Activated naive CD8-positive, alpha-beta T cell treated with anti-CD3 and anti-CD28 coated beads for 36 hours (primary cell): ENCODE measurements around the gene CBX6. TPM values are rescaled to one million over a fixed set of nuclear protein-coding genes. Genes with fewer than 3 reads are reported as not detected.
"Not testable (repeated sequence)": the region's sequence is repeated elsewhere in the genome, so short reads cannot be mapped to it uniquely, and the experiment has no call there.

Experiments used
- DNase-seq: peaks from one replicate; pipeline ENCODE4 v3.0.0; 2021
- H3K27ac Mint-ChIP-seq: one replicate; pipeline ENCODE4 v1.8.0; 2022; ENCODE audit warnings: mild to moderate bottlenecking, moderate library complexity, mixed read lengths
- H3K27me3 Mint-ChIP-seq: one replicate; pipeline ENCODE4 v1.8.0; 2022; ENCODE audit warnings: mild to moderate bottlenecking, mixed read lengths
- H3K36me3 Mint-ChIP-seq: one replicate; pipeline ENCODE4 v1.8.0; 2021; ENCODE audit warnings: mild to moderate bottlenecking, mixed read lengths
- H3K4me1 Mint-ChIP-seq: one replicate; pipeline ENCODE4 v1.8.0; 2021; ENCODE audit warnings: mixed read lengths
- H3K4me3 Mint-ChIP-seq: one replicate; pipeline ENCODE4 v1.8.0; 2022; ENCODE audit warnings: mild to moderate bottlenecking, moderate library complexity, mixed read lengths
- H3K9me3 Mint-ChIP-seq: one replicate; pipeline ENCODE4 v1.8.0; 2022; ENCODE audit warnings: mixed read lengths
- total RNA-seq, 2 experiments: library from RNA; stranded (reverse); gene quantifications; one replicate each; pipeline ENCODE4 v1.2.3, GENCODE V29; 2021

Gene CBX6
- 100 to 1,000 TPM; 141 TPM for total RNA-seq

- Mint-ChIP-seq H3K27me3 (no peaks in the 10 kb centered on the region), H3K4me3 (peak within 1 kb of the TSS; percentile 94), H3K27ac (peak within 1 kb of the TSS; percentile 94), H3K4me1 (peaks cover 57% of the 10 kb centered on the region), H3K36me3 (peaks cover 28% of the 10 kb centered on the region), H3K9me3 (no peaks in the 10 kb centered on the region)
- peak; percentile 96 for DNase-seq
Observed at GRCh38 chr22:38872172-38872830, at the start of gene CBX6. CBX6 (minus strand) TSS chr22:38872216; CDS start chr22:38872190, 26 bp downstream.

- Mint-ChIP-seq H3K4me3 (no peak overlapping the region), H3K36me3 (no peaks in the 10 kb centered on the region), H3K27ac (no peak overlapping the region), H3K27me3 (peaks cover 47% of the 10 kb centered on the region), H3K4me1 (peaks cover 7% of the 10 kb centered on the region), H3K9me3 (no peaks in the 10 kb centered on the region)
- DNase-seq, result no peak
Observed at GRCh38 chr22:38921806-38922205, 49.8 kb upstream of the CBX6 start.

GRCh38 chr22:38921120-38921519, 49.1 kb upstream of the CBX6 start:
- H3K36me3 Mint-ChIP-seq, result no peaks in the 10 kb centered on the region
- H3K9me3 Mint-ChIP-seq, result no peaks in the 10 kb centered on the region
- peaks cover 7% of the 10 kb centered on the region for H3K4me1 Mint-ChIP-seq
- H3K27me3 Mint-ChIP-seq, result peaks cover 48% of the 10 kb centered on the region
- DNase-seq, result no peak
- H3K27ac Mint-ChIP-seq, result no peak overlapping the region
- H3K4me3 Mint-ChIP-seq, result no peak overlapping the region

GRCh38 chr22:38919631-38920190, 47.7 kb upstream of the CBX6 start:
- H3K9me3 Mint-ChIP-seq, result no peaks in the 10 kb centered on the region
- no peak for DNase-seq
- no peak overlapping the region for H3K4me3 Mint-ChIP-seq
- no peaks in the 10 kb centered on the region for H3K36me3 Mint-ChIP-seq
- H3K27ac Mint-ChIP-seq, result no peak overlapping the region
- peaks cover 36% of the 10 kb centered on the region for H3K27me3 Mint-ChIP-seq
- H3K4me1 Mint-ChIP-seq, result peaks cover 7% of the 10 kb centered on the region

- H3K4me1 Mint-ChIP-seq, result no peaks in the 10 kb centered on the region
- peaks cover 3% of the 10 kb centered on the region for H3K9me3 Mint-ChIP-seq
- H3K27ac Mint-ChIP-seq, result no peak overlapping the region
- H3K4me3 Mint-ChIP-seq, result no peak overlapping the region
- peaks cover 44% of the 10 kb centered on the region for H3K27me3 Mint-ChIP-seq
- no peaks in the 10 kb centered on the region for H3K36me3 Mint-ChIP-seq
- DNase-seq, result no peak
Observed at GRCh38 chr22:38911434-38911833, 39.4 kb upstream of the CBX6 start.

- Mint-ChIP-seq H3K27me3 (peaks cover 50% of the 10 kb centered on the region), H3K4me1 (no peaks in the 10 kb centered on the region), H3K36me3 (no peaks in the 10 kb centered on the region), H3K4me3 (no peak overlapping the region), H3K27ac (no peak overlapping the region), H3K9me3 (peaks cover 6% of the 10 kb centered on the region)
- DNase-seq, result no peak
Observed at GRCh38 chr22:38907767-38908166, 35.8 kb upstream of the CBX6 start.

GRCh38 chr22:38906052-38906451, 34.0 kb upstream of the CBX6 start:
- Mint-ChIP-seq H3K9me3 (peaks cover 6% of the 10 kb centered on the region), H3K27ac (no peak overlapping the region), H3K4me3 (no peak overlapping the region), H3K36me3 (no peaks in the 10 kb centered on the region), H3K27me3 (peaks cover 40% of the 10 kb centered on the region), H3K4me1 (peaks cover 4% of the 10 kb centered on the region)
- no peak for DNase-seq

- H3K4me1 Mint-ChIP-seq, H3K4me3 Mint-ChIP-seq, H3K27ac Mint-ChIP-seq, DNase-seq, H3K36me3 Mint-ChIP-seq, H3K9me3 Mint-ChIP-seq: not testable (repeated sequence)
- peaks cover 27% of the 10 kb centered on the region for H3K27me3 Mint-ChIP-seq
Observed at GRCh38 chr22:38904052-38904617, 32.1 kb upstream of the CBX6 start.

GRCh38 chr22:38901111-38901641, 29.2 kb upstream of the CBX6 start:
- H3K36me3 Mint-ChIP-seq, result no peaks in the 10 kb centered on the region
- peaks cover 16% of the 10 kb centered on the region for H3K27me3 Mint-ChIP-seq
- H3K4me1 Mint-ChIP-seq, result peaks cover 9% of the 10 kb centered on the region
- no peak overlapping the region for H3K27ac Mint-ChIP-seq
- DNase-seq, result no peak
- H3K9me3 Mint-ChIP-seq, result peaks cover 6% of the 10 kb centered on the region
- no peak overlapping the region for H3K4me3 Mint-ChIP-seq

GRCh38 chr22:38900677-38901076, 28.7 kb upstream of the CBX6 start:
- Mint-ChIP-seq H3K27me3 (peaks cover 16% of the 10 kb centered on the region), H3K27ac (no peak overlapping the region), H3K4me3 (no peak overlapping the region), H3K9me3 (peaks cover 6% of the 10 kb centered on the region), H3K36me3 (no peaks in the 10 kb centered on the region), H3K4me1 (peaks cover 9% of the 10 kb centered on the region)
- no peak for DNase-seq

- Mint-ChIP-seq H3K4me1 (no peaks in the 10 kb centered on the region), H3K27ac (no peak overlapping the region), H3K27me3 (peaks cover 30% of the 10 kb centered on the region), H3K4me3 (no peak overlapping the region), H3K9me3 (no peaks in the 10 kb centered on the region), H3K36me3 (no peaks in the 10 kb centered on the region)
- no peak for DNase-seq
Observed at GRCh38 chr22:38891256-38891655, 19.2 kb upstream of the CBX6 start.

- no peak for DNase-seq
- H3K27ac Mint-ChIP-seq, result no peak overlapping the region
- no peaks in the 10 kb centered on the region for H3K36me3 Mint-ChIP-seq
- H3K4me3 Mint-ChIP-seq, result no peak overlapping the region
- peaks cover 30% of the 10 kb centered on the region for H3K27me3 Mint-ChIP-seq
- H3K9me3 Mint-ChIP-seq, result no peaks in the 10 kb centered on the region
- H3K4me1 Mint-ChIP-seq, result no peaks in the 10 kb centered on the region
Observed at GRCh38 chr22:38890377-38890776, 18.4 kb upstream of the CBX6 start.

- Mint-ChIP-seq H3K36me3 (no peaks in the 10 kb centered on the region), H3K27ac (no peak overlapping the region), H3K4me1 (peaks cover 15% of the 10 kb centered on the region), H3K4me3 (no peak overlapping the region), H3K9me3 (no peaks in the 10 kb centered on the region), H3K27me3 (peaks cover 4% of the 10 kb centered on the region)
- no peak for DNase-seq
Observed at GRCh38 chr22:38886333-38886732, 14.3 kb upstream of the CBX6 start.

GRCh38 chr22:38882972-38883622, 11.1 kb upstream of the CBX6 start:
- Mint-ChIP-seq H3K36me3 (no peaks in the 10 kb centered on the region), H3K4me3 (no peak overlapping the region), H3K27ac (no peak overlapping the region)

More at GRCh38 chr22:38882972-38883622, 11.1 kb upstream of the CBX6 start:
- Mint-ChIP-seq H3K9me3 (no peaks in the 10 kb centered on the region), H3K4me1 (peaks cover 16% of the 10 kb centered on the region), H3K27me3 (peaks cover 4% of the 10 kb centered on the region)
- no peak for DNase-seq
